Mesodermal cell (in vitro differentiated cells): ENCODE data around the gene ADAMTSL3.

ENCODE experiments used
- H3K27ac ChIP-seq: 2 replicates; pipeline ENCODE4 v1.7.0; 2013; ENCODE audit warnings: mild to moderate bottlenecking, low read depth, low read length, moderate library complexity; ENCODE audit not compliant: severe bottlenecking
- H3K36me3 ChIP-seq: 2 replicates; pipeline ENCODE4 v1.7.1; 2013; ENCODE audit warnings: mild to moderate bottlenecking, low read length, moderate library complexity; ENCODE audit not compliant: control insufficient read depth, insufficient read depth
- H3K4me1 ChIP-seq: one replicate; pipeline ENCODE4 v1.7.1; 2013; ENCODE audit warnings: mild to moderate bottlenecking, low read length; ENCODE audit not compliant: insufficient read depth, control insufficient read depth, poor library complexity, severe bottlenecking
- H3K4me3 ChIP-seq: 2 replicates; pipeline ENCODE4 v1.7.0; 2013; ENCODE audit warnings: low read length, control low read depth, mild to moderate bottlenecking; ENCODE audit not compliant: insufficient read depth, poor library complexity, severe bottlenecking; ENCODE audit errors: extremely low read depth
- H3K9me3 ChIP-seq: 2 replicates; pipeline ENCODE4 v1.7.1; 2013; ENCODE audit warnings: mild to moderate bottlenecking, low read length, moderate library complexity; ENCODE audit not compliant: control insufficient read depth
- WGBS, 2 experiments: methylation state at CpG; one replicate each; pipeline ENCODE4 v1.1.5; 2013; ENCODE audit warnings: missing lambda C conversion rate in 2 of 2; ENCODE audit not compliant: insufficient coverage in 2 of 2; 5-methylcytosine and 5-hydroxymethylcytosine counted together

Gene ADAMTSL3

DNA sequence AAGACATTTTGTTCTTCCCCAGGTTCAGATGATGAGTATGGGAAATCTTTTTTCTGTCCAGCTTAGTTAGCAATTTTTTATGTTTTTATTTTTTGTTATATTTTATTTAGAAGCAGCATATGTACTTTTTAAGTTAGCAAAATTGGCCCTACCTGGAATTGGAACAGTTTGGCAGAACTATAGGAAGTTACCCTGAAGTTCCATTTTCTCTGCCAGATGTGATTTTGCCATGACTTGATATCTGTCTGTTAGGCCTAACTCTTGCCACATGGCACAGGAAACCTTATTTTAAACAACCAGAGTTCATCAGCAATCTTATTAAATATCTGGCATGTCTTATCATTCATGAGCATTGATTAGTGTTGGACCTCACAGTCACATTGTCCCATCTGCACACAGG lies 67.1 kb downstream of the ADAMTSL3 start:
- no peak overlapping the region for H3K27ac ChIP-seq
- H3K9me3 ChIP-seq: peaks cover under 1% of the 10 kb centered on the region
- H3K36me3 ChIP-seq: no peaks in the 10 kb centered on the region
- H3K4me1 ChIP-seq: no peaks in the 10 kb centered on the region
- no peak overlapping the region for H3K4me3 ChIP-seq

- no peak overlapping the region for H3K4me3 ChIP-seq
- H3K36me3 ChIP-seq: no peaks in the 10 kb centered on the region
- 86 to 100% methylated on average over 3 of the region's 3 CpGs for WGBS, 2 experiments
- no peaks in the 10 kb centered on the region for H3K4me1 ChIP-seq
- no peak overlapping the region for H3K27ac ChIP-seq
- peaks cover 4% of the 10 kb centered on the region for H3K9me3 ChIP-seq
Measured at GRCh38 chr15:83721981-83722380, 68.1 kb downstream of the ADAMTSL3 start.

GRCh38 chr15:83723216-83723615 lies 69.3 kb downstream of the ADAMTSL3 start:
- Histone ChIP-seq H3K27ac (no peak overlapping the region), H3K4me1 (no peaks in the 10 kb centered on the region), H3K4me3 (no peak overlapping the region), H3K36me3 (no peaks in the 10 kb centered on the region), H3K9me3 (peaks cover 4% of the 10 kb centered on the region)
- no CpG with 5 or more reads among the region's 1 CpG for WGBS, 2 experiments

DNA sequence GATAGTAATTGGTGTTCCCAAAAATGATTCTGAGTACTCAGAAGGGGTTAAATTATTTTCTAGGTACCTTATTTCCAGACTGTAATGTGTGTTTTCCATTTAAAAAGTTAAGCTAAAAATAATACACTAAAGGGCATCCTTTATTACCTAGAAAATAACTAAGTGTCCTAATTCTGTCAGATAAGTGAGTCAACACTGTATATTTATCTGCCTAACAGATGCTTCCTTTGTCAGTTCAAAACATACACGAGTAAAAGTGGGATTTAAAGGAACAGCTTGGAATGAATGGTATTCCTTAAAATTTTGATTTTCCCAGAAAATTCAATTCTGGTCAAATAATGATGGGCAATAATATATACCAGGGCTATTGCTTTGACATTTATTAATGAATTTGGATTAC lies 78.3 kb downstream of the ADAMTSL3 start:
- no peaks in the 10 kb centered on the region for H3K9me3 ChIP-seq
- WGBS, 2 experiments: no CpG with 5 or more reads among the region's 1 CpG
- H3K4me3 ChIP-seq: no peak overlapping the region
- no peak overlapping the region for H3K27ac ChIP-seq
- peaks cover 20% of the 10 kb centered on the region for H3K4me1 ChIP-seq
- no peaks in the 10 kb centered on the region for H3K36me3 ChIP-seq

DNA sequence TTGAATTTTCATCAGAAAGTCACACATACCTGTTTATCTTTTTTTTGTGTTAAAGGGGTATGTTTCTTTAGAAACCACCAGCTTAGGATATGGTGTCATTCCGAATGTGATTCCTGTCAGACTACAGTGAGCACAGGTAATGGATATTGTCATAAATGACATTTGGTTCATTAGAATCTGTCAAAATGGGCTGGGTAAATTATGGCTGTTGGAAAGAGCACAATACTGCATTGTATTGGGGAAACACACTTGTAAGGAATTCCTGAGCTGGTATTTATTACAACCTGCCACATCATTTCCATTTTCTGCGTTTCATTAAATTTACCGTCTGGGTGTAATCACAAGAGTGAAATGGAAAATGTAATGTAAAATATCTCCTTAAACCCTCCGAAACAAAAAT lies 78.8 kb downstream of the ADAMTSL3 start:
- no peaks in the 10 kb centered on the region for H3K9me3 ChIP-seq
- peaks cover 20% of the 10 kb centered on the region for H3K4me1 ChIP-seq
- H3K27ac ChIP-seq: peak overlapping the region; percentile 90
- WGBS, 2 experiments: 100% methylated on average over 1 to 2 of the region's 4 CpGs
- no peak overlapping the region for H3K4me3 ChIP-seq
- no peaks in the 10 kb centered on the region for H3K36me3 ChIP-seq

- H3K4me3 ChIP-seq: no peak overlapping the region
- 69 to 85% methylated on average over 2 of the region's 2 CpGs for WGBS, 2 experiments
- H3K36me3 ChIP-seq: no peaks in the 10 kb centered on the region
- H3K27ac ChIP-seq: peak overlapping the region; percentile 90
- H3K4me1 ChIP-seq: peaks cover 20% of the 10 kb centered on the region
- no peaks in the 10 kb centered on the region for H3K9me3 ChIP-seq
Measured at GRCh38 chr15:83733206-83733605, 79.3 kb downstream of the ADAMTSL3 start.

DNA sequence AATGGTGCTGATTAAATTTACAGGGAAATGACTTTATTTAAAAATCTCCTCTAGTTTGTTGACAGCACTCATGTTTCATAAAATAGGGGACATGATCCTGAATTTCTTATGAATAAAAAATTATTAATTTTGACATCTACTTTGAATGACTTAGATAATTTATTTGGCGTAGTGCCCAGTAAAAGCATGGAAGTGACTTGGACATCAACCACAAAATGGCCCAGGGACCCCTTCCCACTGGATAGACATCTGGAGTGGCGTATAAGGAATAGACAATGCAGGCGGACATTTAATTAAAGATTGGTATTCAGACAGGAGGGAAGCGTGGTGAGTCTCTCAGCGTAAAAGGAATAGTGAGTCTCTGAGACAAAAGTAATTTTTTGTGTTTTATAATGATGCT lies 79.8 kb downstream of the ADAMTSL3 start:
- Histone ChIP-seq H3K27ac (peak overlapping the region; percentile 90), H3K9me3 (no peaks in the 10 kb centered on the region), H3K4me1 (peaks cover 20% of the 10 kb centered on the region), H3K36me3 (no peaks in the 10 kb centered on the region), H3K4me3 (no peak overlapping the region)
- 100% methylated on average over 1 to 2 of the region's 5 CpGs for WGBS, 2 experiments

DNA sequence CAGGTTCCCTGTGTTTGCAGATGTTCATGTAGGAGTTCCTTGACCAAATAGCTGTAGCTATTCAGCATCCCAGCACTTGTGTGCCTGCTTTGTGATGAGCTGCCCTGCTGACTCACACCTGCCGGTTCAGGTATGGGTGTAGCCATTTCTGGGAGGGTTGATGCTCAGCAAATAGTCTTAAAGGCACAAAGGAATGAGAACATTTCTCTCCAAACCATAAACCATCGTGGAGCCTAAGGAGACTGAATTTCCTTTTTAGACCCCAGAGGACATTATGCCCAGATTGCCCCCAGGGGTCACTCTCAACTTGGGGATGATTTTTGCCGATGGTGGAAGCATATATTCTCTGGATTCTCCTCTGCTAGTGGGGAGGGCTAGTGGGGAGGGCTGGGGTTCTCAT lies 80.6 kb downstream of the ADAMTSL3 start:
- Histone ChIP-seq H3K27ac (no peak overlapping the region), H3K4me3 (no peak overlapping the region), H3K36me3 (no peaks in the 10 kb centered on the region), H3K9me3 (no peaks in the 10 kb centered on the region), H3K4me1 (peaks cover 20% of the 10 kb centered on the region)
- 67% methylated on average over 1 of the region's 3 CpGs; no CpG with 5 or more reads in 1 of the 2 experiments for WGBS, 2 experiments

DNA sequence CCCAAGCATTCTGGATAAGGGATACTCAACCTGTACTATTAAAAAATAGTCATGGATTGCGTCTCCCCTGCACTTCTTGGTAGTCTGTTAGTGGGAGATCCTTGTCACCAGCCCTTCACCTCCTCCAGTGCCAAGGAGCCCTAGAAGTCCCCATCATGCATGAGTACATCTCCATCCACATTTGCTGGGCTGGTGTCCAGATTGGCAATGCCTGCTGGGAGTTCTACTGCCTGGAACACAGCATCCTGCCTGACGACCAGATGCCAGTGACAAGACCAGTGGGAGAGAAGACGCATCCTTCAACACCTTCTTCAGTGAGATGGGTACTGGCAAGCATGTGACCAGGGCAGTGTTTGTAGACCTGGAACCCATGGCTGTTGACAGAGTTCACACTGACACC lies 85.7 kb downstream of the ADAMTSL3 start:
- 0 to 50% methylated on average over 1 to 2 of the region's 3 CpGs for WGBS, 2 experiments
- Histone ChIP-seq H3K27ac (no peak overlapping the region), H3K4me1 (peaks cover 7% of the 10 kb centered on the region), H3K4me3 (no peak overlapping the region), H3K36me3 (no peaks in the 10 kb centered on the region), H3K9me3 (no peaks in the 10 kb centered on the region)

DNA sequence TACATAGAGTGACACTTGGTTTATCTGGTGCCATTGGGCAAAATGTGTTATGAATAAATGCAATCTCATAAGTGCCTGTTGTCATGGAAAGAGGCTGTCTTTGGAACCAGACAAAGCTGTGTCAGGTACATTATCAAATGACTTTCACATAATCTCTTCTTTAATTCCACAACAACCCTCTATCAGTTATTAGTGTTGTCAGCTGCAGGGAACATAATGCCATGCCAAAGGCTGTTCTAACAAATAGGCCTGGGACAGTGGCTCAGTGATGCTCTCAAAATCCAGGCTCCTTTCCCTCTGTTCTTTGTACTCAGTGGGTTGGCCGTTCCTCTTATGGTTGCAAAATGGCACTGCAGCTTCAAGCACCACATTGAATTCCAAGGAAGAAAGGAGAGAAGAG lies 91.8 kb downstream of the ADAMTSL3 start:
- Histone ChIP-seq H3K27ac (no peak overlapping the region), H3K4me1 (no peaks in the 10 kb centered on the region), H3K9me3 (no peaks in the 10 kb centered on the region), H3K4me3 (no peak overlapping the region), H3K36me3 (no peaks in the 10 kb centered on the region)
- 80% methylated on average over 1 of the region's 1 CpG; no CpG with 5 or more reads in 1 of the 2 experiments for WGBS, 2 experiments

DNA sequence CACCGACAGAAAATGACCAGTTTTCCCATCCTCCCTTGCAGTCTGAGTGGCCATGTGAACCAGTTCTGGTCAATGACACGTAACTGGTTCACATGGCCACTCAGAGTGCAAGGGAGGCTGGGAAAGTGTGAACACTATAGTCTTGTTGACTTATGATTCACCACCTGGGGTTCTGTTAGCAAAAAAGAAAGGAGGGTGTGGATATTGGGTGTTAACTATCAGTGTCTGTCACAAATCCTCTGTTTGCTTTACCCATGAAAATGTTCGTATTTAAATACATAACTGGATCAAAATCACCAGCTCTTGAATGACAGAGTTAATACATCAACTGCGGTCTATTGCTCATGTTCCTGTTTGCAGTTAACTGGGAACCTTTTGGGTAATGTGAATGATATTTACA lies 92.3 kb downstream of the ADAMTSL3 start:
- 89 to 93% methylated on average over 3 of the region's 4 CpGs for WGBS, 2 experiments
- Histone ChIP-seq H3K36me3 (no peaks in the 10 kb centered on the region), H3K4me1 (no peaks in the 10 kb centered on the region), H3K4me3 (no peak overlapping the region), H3K9me3 (no peaks in the 10 kb centered on the region), H3K27ac (no peak overlapping the region)
